Liver (tissue), 9 donors: ENCODE data around the gene PFKFB3. TPM values are rescaled to one million over a fixed set of nuclear protein-coding genes. Genes with fewer than 3 reads are reported as not detected.
"Not testable (repeated sequence)": the region's sequence is repeated elsewhere in the genome, so short reads cannot be mapped to it uniquely, and the experiment has no call there.

Experiments
- DNase-seq: peaks from one replicate; pipeline ENCODE4 v3.0.0-alpha.2; 2017; ENCODE audit warnings: low spot score
- H3K27ac ChIP-seq, 2 donors: one replicate each; pipeline ENCODE4 v1.7.0; 2013; ENCODE audit warnings: inconsistent platforms in 2 of 2, low read length in 2 of 2, control low read depth in 1 of 2, low read depth in 1 of 2, mild to moderate bottlenecking in 1 of 2
- H3K27me3 ChIP-seq, 4 donors: one replicate each; pipeline versions ENCODE4 v1.6.1 to v1.7.0; 2013; ENCODE audit warnings: low read length in 3 of 4, inconsistent platforms in 1 of 4, mild to moderate bottlenecking in 1 of 4, moderate library complexity in 1 of 4; ENCODE audit not compliant: control insufficient read depth in 4 of 4, insufficient read depth in 4 of 4
- H3K36me3 ChIP-seq, 4 donors: one replicate each; pipeline versions ENCODE4 v1.6.1 to v1.7.0; 2013; ENCODE audit warnings: low read length in 3 of 4, mild to moderate bottlenecking in 3 of 4, low read depth in 1 of 4, moderate library complexity in 1 of 4; ENCODE audit not compliant: control insufficient read depth in 4 of 4, insufficient read depth in 3 of 4
- H3K4me1 ChIP-seq, 4 donors: one replicate each; pipeline versions ENCODE4 v1.6.1 to v1.7.0; 2013; ENCODE audit warnings: low read length in 3 of 4, mild to moderate bottlenecking in 3 of 4, moderate library complexity in 1 of 4; ENCODE audit not compliant: control insufficient read depth in 4 of 4, insufficient read depth in 4 of 4
- H3K4me3 ChIP-seq, 3 donors: one replicate each; pipeline versions ENCODE4 v1.6.1 to v1.7.0; 2013; ENCODE audit warnings: low read length in 3 of 3, control low read depth in 1 of 3, low read depth in 1 of 3, mild to moderate bottlenecking in 1 of 3
- H3K9ac ChIP-seq, 2 donors: one replicate each; pipeline ENCODE4 v1.7.0; 2013; ENCODE audit warnings: low read length in 2 of 2, mild to moderate bottlenecking in 2 of 2, moderate library complexity in 2 of 2, control low read depth in 1 of 2, low read depth in 1 of 2
- H3K9me3 ChIP-seq, 4 donors: one replicate each; pipeline versions ENCODE4 v1.6.1 to v1.7.0; 2013; ENCODE audit warnings: low read length in 3 of 4; ENCODE audit not compliant: control insufficient read depth in 4 of 4
- ATF3 ChIP-seq: IDR thresholded peaks from 2 replicates; pipeline ENCODE4 v1.6.1; 2016; ENCODE audit warnings: antibody characterized with exemption
- CTCF ChIP-seq: fragments of 150-350 bp; IDR thresholded peaks from 2 replicates; pipeline ENCODE4 v1.5.1; 2017; ENCODE audit warnings: improper control_type of control experiment, low read depth, low read length; ENCODE audit not compliant: missing input control
- EGR1 ChIP-seq, 2 donors: IDR thresholded peaks; 2 replicates each; pipeline ENCODE4 v1.6.1; 2016 to 2018; ENCODE audit warnings: antibody characterized with exemption in 2 of 2, low read depth in 2 of 2
- FOXA1 ChIP-seq: IDR thresholded peaks from 2 replicates; pipeline ENCODE4 v1.6.1; 2016; ENCODE audit warnings: antibody characterized with exemption
- FOXA2 ChIP-seq: IDR thresholded peaks from 2 replicates; pipeline ENCODE4 v1.6.1; 2016; ENCODE audit warnings: antibody characterized with exemption
- GABPA ChIP-seq, 2 donors: IDR thresholded peaks in 1 of 2; conservative IDR thresholded peaks in 1 of 2; 2 replicates each; pipeline ENCODE4 v1.6.1; 2016; ENCODE audit warnings: antibody characterized with exemption in 2 of 2, mild to moderate bottlenecking in 1 of 2, moderate library complexity in 1 of 2
- HNF4A ChIP-seq, 2 donors: conservative IDR thresholded peaks; 2 replicates each; pipeline ENCODE4 v1.6.1; 2016; ENCODE audit warnings: antibody characterized with exemption in 2 of 2, mild to moderate bottlenecking in 2 of 2
- HNF4G ChIP-seq: IDR thresholded peaks from 2 replicates; pipeline ENCODE4 v1.6.1; 2016; ENCODE audit warnings: antibody characterized with exemption
- JUND ChIP-seq, 2 donors: IDR thresholded peaks; 2 replicates each; pipeline ENCODE4 v1.6.1; 2016; ENCODE audit warnings: antibody characterized with exemption in 2 of 2
- MAX ChIP-seq: IDR thresholded peaks from 2 replicates; pipeline ENCODE4 v1.6.1; 2016; ENCODE audit warnings: antibody characterized with exemption
- NR2F2 ChIP-seq: IDR thresholded peaks from 2 replicates; pipeline ENCODE4 v1.6.1; 2016; ENCODE audit warnings: antibody characterized with exemption
- RAD21 ChIP-seq, 2 donors: IDR thresholded peaks; 2 replicates each; pipeline ENCODE4 v1.6.1; 2016; ENCODE audit warnings: antibody characterized with exemption in 2 of 2, mild to moderate bottlenecking in 2 of 2
- RXRA ChIP-seq, 2 donors: IDR thresholded peaks; 2 replicates each; pipeline ENCODE4 v1.6.1; 2017 to 2018; ENCODE audit warnings: antibody characterized with exemption in 2 of 2, mild to moderate bottlenecking in 1 of 2
- TAF1 ChIP-seq: conservative IDR thresholded peaks from 2 replicates; pipeline ENCODE4 v1.6.1; 2016; ENCODE audit warnings: antibody characterized with exemption, mild to moderate bottlenecking
- YY1 ChIP-seq: IDR thresholded peaks from 2 replicates; pipeline ENCODE4 v1.6.1; 2016; ENCODE audit warnings: antibody characterized with exemption, mild to moderate bottlenecking
- ZBTB33 ChIP-seq: IDR thresholded peaks from 2 replicates; pipeline ENCODE4 v1.6.1; 2016; ENCODE audit warnings: antibody characterized with exemption
- WGBS: extraction: QIAGEN DNeasy Blood & Tissue Kit; methylation state at CpG from one replicate; pipeline ENCODE4 v1.1.7; 2013; 5-methylcytosine and 5-hydroxymethylcytosine counted together
- polyA plus RNA-seq, 2 donors: library from polyadenylated mRNA; stranded (reverse) in 1 of 2; unstranded in 1 of 2; fragments of 200-250 nt in 1 of 2; fragments of >200 nt in 1 of 2; fragmentation: Nextera tagmentation in 1 of 2; extraction: Ambion mirVana in 1 of 2; gene quantifications; one replicate each; pipeline versions ENCODE4 v1.2.1 to v1.2.3, GENCODE V29; 2013 to 2015
- total RNA-seq, 2 donors: library from RNA; depleted of rRNA; stranded (reverse); fragments of >200 nt; gene quantifications; one replicate each; pipeline ENCODE4 v1.2.3, GENCODE V29; 2014
- donor health status: healthy.
- donor health status: healthy.
- donor health status: healthy.
- donor health status: healthy.
- donor health status: healthy.

The PFKFB3 gene
- total and polyA plus RNA-seq, 4 donors = 1.6 to 9.1 (median 5.8) TPM

DNA sequence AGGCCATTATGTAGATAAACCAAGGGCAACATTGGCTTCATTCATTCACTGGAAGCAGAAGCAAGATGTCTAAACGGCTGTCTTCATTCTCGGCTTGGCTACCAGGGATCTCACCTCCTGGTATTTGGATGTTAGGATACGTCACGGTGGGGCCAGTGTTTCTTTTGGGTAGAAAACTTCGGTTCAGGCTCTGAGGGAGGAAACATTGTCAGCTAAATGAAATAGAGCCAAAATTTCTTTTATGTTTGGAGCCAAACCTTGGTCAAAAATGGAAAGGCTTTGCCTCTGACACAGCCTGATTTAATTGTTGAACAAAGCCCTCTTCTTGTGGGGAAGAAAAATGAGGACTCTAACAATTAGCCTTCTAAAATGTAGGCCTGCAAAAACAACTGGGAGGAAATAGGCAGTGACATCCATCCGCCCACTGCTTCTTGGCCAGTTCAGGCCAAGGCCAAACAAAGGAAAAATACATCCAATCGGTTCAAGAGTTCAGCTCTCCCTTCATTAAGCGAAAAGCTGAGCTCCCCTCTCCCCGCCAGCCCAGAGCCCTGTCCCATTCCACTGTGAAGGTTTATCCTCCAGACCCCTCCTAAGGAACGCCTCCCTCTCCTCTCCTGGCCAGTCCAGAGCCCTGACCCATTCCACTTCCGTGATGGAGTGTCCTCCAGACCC lies 44.4 kb downstream of the PFKFB3 start:
- Histone ChIP-seq H3K9me3 (no peaks in the 10 kb centered on the region), H3K9ac (no peak overlapping the region), H3K4me3 (no peak overlapping the region), H3K27ac (peak overlapping the region in 1 of 2 donors; percentile 25), H3K4me1 (no peaks in the 10 kb centered on the region), H3K36me3 (no peaks in the 10 kb centered on the region), H3K27me3 (no peaks in the 10 kb centered on the region)
- TF ChIP-seq HNF4G (no peak), CTCF (no peak), ATF3 (no peak), MAX (no peak), FOXA2 (no peak), RAD21 (IDR thresholded peaks at IDR 0.05) (no peak), YY1 (no peak), TAF1 (no peak), ZBTB33 (no peak), GABPA (IDR thresholded peaks at IDR 0.05 in 1 of 2, conservative IDR thresholded peaks at IDR 0.05 in 1 of 2) (no peak), FOXA1 (no peak), NR2F2 (no peak), JUND (IDR thresholded peaks at IDR 0.05) (no peak)
- no peak for DNase-seq
- 89% methylated on average over 11 of the region's 11 CpGs for WGBS

DNA sequence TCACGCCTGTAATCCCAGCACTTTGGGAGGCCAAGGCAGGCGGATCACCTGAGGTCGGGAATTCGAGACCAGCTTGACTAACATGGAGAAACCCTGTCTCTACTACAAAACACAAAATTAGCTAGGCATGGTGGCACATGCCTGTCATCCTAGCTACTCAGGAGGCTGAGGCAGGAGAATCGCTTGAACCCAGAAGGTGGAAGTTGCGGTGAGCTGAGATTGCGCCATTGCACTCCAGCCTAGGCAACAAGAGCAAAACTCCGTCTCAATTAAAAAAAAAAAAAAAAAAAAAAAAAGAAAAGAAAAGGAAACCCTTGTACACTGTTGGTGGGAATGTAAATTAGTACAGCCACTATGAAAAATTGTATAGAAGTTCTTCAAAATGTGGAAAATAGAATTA lies 46.2 kb downstream of the PFKFB3 start:
- H3K9me3 ChIP-seq, H3K4me3 ChIP-seq, H3K4me1 ChIP-seq, DNase-seq, H3K36me3 ChIP-seq, H3K9ac ChIP-seq, H3K27me3 ChIP-seq, H3K27ac ChIP-seq: not testable (repeated sequence)
- 94% methylated on average over 8 of the region's 8 CpGs for WGBS

- Histone ChIP-seq H3K27me3 (no peaks in the 10 kb centered on the region), H3K4me3 (no peak overlapping the region), H3K9me3 (no peaks in the 10 kb centered on the region), H3K36me3 (no peaks in the 10 kb centered on the region), H3K4me1 (peaks cover 0 to under 1% (median 0%) of the 10 kb centered on the region in 4 donors), H3K9ac (no peak overlapping the region), H3K27ac (no peak overlapping the region)
- no peak for DNase-seq
- WGBS = 97% methylated on average over 1 of the region's 1 CpG
- TF ChIP-seq GABPA (IDR thresholded peaks at IDR 0.05 in 1 of 2, conservative IDR thresholded peaks at IDR 0.05 in 1 of 2) = no peak
- TF ChIP-seq CTCF = no peak
- TF ChIP-seq MAX = no peak
- TF ChIP-seq JUND (IDR thresholded peaks at IDR 0.05) = no peak
- TF ChIP-seq EGR1 (IDR thresholded peaks at IDR 0.05; ENCODE audit: low read depth in 2 of 2) = no peak
- no peak for TF ChIP-seq RXRA (IDR thresholded peaks at IDR 0.05)
- TF ChIP-seq HNF4A (conservative IDR thresholded peaks at IDR 0.05) = no peak
- no peak for TF ChIP-seq ATF3
- TF ChIP-seq FOXA2 = no peak
- TF ChIP-seq FOXA1 = no peak
- TF ChIP-seq YY1 = no peak
- TF ChIP-seq ZBTB33 = no peak
- TF ChIP-seq NR2F2 = no peak
- TF ChIP-seq HNF4G = no peak
These were observed 47.0 kb downstream of the PFKFB3 start for GRCh38 chr10:6249698-6250097.
